ENCODE data around the gene CXCR4. TPM values are rescaled to one million over a fixed set of nuclear protein-coding genes. Genes with fewer than 3 reads are reported as not detected.
A peak's percentile ranks its signal among the peaks of the same experiment; 100 is the strongest.

Gene CXCR4
- total and polyA plus RNA-seq, 11 donors = 1.1 to 21.3 (median 3.7) TPM

GRCh38 chr2:136113209-136113971 is 4.6 kb downstream of the CXCR4 start:
- Histone ChIP-seq H3K4me1 (peaks cover 0 to 50% (median 12%) of the 10 kb centered on the region in 12 donors), H3K36me3 (peaks cover 0 to 26% (median 7%) of the 10 kb centered on the region in 9 donors), H3K4me3 (no peak overlapping the region), H3K27ac (peak overlapping the region in 1 of 12 donors; percentile 23), H3K9me3 (no peaks in the 10 kb centered on the region), H3K27me3 (peaks cover 0 to 24% (median 15%) of the 10 kb centered on the region in 9 donors)
- no peak for DNase-seq
- no peak for TF ChIP-seq CTCF (IDR thresholded peaks at IDR 0.05)
- no peak for TF ChIP-seq POLR2A (IDR thresholded peaks at IDR 0.05)
- intact Hi-C loops (cut with DNase I) = loop anchor here in 6 of 10 donors (10.0 kb wide), 4 partner anchors 99 to 261 kb away; partner anchors contain the start of gene DARS1 (in 2 of the 6)
- ATAC-seq = no peak
- WGBS, 4 donors = 78 to 85% (median 80%) methylated on average over 6 of the region's 6 CpGs

GRCh38 chr2:136112317-136113208 is 5.4 kb downstream of the CXCR4 start:
- Histone ChIP-seq H3K36me3 (peaks cover 0 to 26% (median 7%) of the 10 kb centered on the region in 9 donors), H3K27me3 (peaks cover 0 to 24% (median 10%) of the 10 kb centered on the region in 9 donors), H3K9me3 (no peaks in the 10 kb centered on the region), H3K4me3 (no peak overlapping the region), H3K27ac (peak overlapping the region in 1 of 12 donors; percentile 23), H3K4me1 (peaks cover 0 to 46% (median 9%) of the 10 kb centered on the region in 12 donors)
- no peak for DNase-seq
- intact Hi-C loops (cut with DNase I) = loop anchor here in 6 of 10 donors (10.0 kb wide), 4 partner anchors 98 to 262 kb away; partner anchors contain the start of gene DARS1 (in 2 of the 6)
- 55 to 65% (median 61%) methylated on average over 5 of the region's 5 CpGs for WGBS, 4 donors
- TF ChIP-seq POLR2A (IDR thresholded peaks at IDR 0.05) (no peak), CTCF (IDR thresholded peaks at IDR 0.05) (no peak)
- ATAC-seq = no peak

GRCh38 chr2:136111711-136112110 is 6.2 kb downstream of the CXCR4 start:
- TF ChIP-seq CTCF (IDR thresholded peaks at IDR 0.05) = no peak
- no peak for TF ChIP-seq POLR2A (IDR thresholded peaks at IDR 0.05)
- peaks cover 0 to 26% (median 7%) of the 10 kb centered on the region in 9 donors for H3K36me3 ChIP-seq
- H3K27ac ChIP-seq = no peak overlapping the region
- WGBS, 4 donors = 70 to 84% (median 78%) methylated on average over 6 of the region's 6 CpGs
- H3K9me3 ChIP-seq = no peaks in the 10 kb centered on the region
- intact Hi-C loops (cut with DNase I) = loop anchor here in 6 of 10 donors (10.0 kb wide), 4 partner anchors 97 to 263 kb away; partner anchors contain the start of gene DARS1 (in 2 of the 6)
- no peak overlapping the region for H3K4me3 ChIP-seq
- H3K27me3 ChIP-seq = peaks cover 0 to 17% (median 4%) of the 10 kb centered on the region in 9 donors
- peaks cover 0 to 38% (median 3%) of the 10 kb centered on the region in 12 donors for H3K4me1 ChIP-seq
- DNase-seq = no peak
- no peak for ATAC-seq
